GM11168 (cell line): Measurements from ENCODE around the gene ZNF862.

Source experiments
- in situ Hi-C: fragments of 300-500 bp; cut with MboI; formaldehyde crosslinking; loops from one replicate; pipeline ENCODE4 v1.12.0; 2022; ENCODE audit warnings: low sequenced_read_pairs; ENCODE audit not compliant: unreplicated experiment

Gene ZNF862

GRCh38 chr7:149862156-149862555 is 24.0 kb downstream of the ZNF862 start:
- in situ Hi-C loops = no loop called here

DNA sequence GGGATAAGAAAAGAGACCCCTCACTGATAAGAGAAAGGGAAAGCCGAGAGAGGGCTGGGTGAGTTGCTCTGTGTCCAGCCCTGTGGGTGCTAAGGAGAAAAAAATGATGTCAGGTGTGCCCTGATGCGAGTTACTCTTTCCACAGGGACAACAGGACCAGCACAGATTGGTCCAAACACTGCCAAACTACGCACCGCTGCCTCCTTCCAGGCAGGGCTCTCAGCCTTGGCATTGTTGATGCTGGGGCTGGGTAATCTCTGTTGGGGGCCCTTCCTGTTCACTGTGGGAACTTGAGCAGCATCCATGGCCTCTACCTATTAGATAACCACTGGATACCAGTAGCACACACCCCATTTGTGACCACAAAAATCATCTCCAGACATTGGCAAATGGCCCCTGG is 25.3 kb downstream of the ZNF862 start:
- in situ Hi-C loops = no loop called here

GRCh38 chr7:149864023-149864422 is 25.8 kb downstream of the ZNF862 start:
- in situ Hi-C loops = no loop called here

DNA sequence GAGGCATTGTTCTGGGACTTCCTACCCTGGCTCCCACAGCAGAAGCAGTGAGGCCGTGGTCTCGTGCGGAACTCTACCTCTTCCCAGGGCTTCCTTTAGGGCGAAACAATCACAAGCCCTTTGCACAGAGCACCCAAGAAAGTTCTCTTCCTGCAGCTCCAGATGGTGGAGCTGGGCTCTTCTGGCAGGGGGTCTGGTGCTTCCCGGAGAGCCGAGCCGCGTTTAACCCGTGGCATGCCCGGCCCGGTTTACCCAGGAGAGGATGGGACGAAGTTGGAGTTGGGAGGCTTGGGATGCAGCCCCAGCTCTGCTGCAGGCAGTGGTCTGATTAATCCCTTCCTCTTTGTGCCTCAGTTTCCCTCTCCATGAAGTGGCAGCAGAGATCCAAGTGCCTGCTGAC is 26.6 kb downstream of the ZNF862 start:
- in situ Hi-C loops = no loop called here

DNA sequence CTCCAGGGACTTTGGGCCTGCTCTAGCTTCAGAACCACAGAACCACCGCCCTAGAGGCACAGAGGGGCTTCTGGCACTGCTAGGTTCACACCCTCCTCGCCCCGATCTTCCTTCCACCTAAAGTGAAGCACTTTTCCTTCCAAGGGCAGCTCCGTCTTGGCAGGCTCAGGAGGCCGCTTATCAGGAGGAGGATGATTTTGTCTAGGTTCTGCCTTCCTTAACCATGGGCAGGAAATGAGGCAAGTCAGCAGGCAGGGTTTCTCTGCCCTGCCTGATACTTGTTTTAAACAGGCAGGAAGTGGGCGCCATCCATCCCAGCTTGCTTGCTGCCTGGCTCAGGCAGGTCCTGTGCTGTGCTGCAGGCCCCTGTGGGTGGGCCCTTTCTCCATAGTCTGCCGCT is 27.3 kb downstream of the ZNF862 start:
- in situ Hi-C loops = no loop called here

GRCh38 chr7:149866139-149866778 is 28.1 kb downstream of the ZNF862 start:
- in situ Hi-C loops = no loop called here

DNA sequence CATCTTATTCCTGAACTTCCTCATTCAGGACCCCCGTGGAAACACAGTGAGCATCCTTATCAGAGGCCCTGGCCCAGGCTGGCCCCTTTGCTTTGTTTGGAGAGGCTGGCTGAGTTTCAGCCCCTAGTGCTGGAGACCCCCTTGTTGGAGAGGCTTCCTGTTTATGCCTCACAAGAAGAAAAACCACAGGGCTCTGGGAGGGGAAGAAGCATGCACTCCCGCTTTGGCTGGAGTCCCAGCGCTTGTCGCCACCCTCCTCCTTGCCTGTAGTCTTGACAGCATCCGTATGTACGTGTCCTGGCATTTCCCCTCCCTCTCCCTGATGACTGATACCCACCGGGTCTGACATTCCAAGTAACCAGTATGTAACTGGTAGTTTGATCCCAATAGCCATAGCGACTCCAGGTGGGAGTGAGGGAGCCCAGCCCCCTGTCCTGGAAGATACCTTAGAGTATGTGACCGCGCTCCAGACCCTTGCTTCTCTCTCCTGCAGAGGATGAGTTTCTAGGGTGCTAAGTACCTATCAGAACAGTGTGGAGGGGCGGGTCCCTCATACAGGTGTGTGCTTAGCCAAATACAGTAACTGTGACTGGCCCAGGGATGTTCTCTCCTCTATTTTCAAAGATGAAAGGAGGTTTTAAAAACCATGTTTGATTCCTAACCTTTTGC is 28.7 kb downstream of the ZNF862 start:
- in situ Hi-C loops = no loop called here

DNA sequence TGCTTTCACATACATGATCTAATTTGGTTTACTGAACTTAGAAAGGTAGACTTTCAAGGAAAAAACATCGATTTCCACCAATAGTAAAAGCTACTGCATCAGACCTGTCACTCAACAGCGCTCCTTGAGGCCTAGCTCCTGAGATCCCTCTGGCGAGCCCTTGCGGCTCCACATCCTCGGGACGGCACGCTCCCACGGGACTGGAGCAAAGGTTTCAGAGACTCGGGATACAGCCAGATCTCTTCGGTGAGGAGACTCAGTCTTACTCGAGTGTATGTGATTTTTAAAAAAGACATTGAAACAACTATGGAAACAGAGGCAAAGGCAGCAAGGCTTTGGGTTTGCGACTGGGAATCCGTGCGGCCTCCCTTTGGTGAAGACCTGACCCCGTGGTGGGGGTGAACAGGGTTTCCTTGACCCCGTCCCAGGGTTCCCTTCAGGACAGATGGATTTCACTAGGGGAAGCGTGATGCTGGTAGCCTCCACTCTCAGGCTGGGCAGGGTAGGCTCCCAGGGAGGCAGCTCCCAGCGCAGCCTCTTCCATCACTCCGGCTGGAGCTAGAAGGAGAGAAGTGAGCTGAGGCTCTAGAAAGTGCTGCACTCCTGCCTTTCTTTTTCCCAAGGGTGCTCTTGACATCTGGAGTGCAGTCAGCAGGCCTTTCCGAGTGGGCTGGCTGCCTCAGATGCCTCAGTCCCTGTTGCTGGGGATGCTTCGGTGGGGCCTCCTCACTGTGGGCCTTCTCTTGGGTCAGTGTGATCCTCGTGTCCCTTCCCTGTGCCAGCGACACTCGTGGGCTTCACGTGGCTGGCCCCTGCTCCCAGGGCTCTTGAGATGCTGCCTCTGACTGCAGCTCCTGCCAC is 29.8 kb downstream of the ZNF862 start:
- in situ Hi-C loops = no loop called here

DNA sequence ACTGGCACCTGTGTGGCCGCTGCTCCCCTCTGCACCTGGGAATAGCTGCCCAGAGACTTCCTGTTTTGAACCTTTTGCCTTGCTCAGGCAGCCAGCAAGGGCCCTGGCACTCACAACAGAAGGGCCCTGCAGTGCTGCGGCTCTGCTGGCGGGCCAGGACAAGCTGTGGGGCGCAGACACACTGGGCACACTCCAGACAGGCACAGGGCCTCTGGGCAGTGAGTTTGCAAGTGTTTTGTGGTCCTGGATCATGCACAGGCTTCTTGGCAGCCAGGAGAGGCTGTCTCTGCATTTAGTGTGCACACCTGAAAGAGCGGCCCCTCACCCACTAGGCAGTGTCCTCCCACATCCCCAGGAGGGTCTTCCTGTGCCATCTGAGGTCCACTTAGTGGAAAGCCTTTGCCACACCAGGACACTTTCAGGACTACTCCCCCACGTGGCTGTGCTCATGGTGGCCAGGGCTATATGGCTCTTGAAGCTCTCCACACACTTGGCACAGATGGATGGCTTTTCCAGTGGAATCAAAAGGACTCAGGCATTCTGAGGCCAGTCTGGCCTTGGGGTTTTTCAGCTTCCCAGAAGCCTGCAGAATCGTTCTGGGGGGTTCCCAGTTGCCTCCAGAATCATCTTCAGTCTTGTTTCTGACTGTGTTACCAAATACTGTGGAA is 30.6 kb downstream of the ZNF862 start:
- in situ Hi-C loops = no loop called here

DNA sequence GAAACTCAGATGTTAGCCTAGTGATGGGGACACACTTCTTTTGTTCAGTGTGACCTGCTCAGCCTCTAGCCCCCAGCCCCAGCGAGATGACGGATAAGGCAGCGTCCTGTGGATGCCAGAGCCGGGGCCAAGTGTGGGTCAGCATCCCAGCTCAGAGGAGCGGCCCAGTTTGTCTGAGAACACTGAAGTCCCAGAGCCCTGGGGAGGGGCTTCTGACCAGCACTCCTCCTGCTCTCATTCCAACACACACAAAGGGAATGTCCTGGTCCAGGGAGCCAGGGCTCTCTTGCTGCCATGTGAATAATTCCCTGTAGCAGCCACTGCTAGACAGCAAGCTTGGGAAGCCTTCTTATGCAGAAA is 31.1 kb downstream of the ZNF862 start:
- in situ Hi-C loops = no loop called here

DNA sequence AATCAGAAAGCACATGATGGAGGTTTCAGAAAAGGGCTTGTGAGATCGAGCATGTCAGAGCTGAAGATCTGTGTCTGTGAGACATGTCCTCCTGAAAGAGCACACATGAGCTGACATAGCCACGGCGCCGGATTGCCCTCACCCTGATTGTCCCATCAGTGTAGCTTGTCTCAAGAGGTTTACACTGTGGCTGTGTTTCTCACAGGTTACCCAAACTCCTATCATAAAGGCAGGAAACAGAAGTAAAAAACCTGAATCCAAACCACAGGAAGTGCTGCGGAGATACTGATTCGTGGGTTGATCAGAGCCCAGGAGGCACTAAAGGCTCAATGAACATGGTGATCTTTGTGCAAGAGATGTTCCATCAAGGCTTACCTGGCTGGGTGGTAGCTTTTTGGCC is 31.7 kb downstream of the ZNF862 start:
- in situ Hi-C loops = no loop called here

GRCh38 chr7:149870274-149870673 is 32.1 kb downstream of the ZNF862 start:
- in situ Hi-C loops = no loop called here

- in situ Hi-C loops = no loop called here
Measured at GRCh38 chr7:149870701-149871483, 32.7 kb downstream of the ZNF862 start.

DNA sequence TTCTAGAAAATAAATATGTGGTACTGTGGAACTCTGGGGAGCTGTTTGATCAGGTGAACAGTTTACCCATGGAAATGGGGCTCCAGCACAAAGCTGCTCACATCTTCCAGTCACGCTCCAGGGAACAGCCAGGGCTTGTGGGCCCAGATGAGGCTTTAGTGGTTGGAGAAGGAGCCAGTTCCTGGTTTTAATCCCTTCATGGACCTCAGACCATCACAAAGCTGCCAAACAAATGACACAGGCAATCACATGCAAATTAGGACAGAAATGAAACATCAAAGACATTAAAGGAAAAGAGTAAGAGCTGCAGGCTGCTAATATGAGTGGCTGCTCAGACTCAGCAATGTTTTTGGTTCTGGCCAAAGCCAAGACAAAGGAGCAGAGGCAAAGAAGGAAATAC is 33.4 kb downstream of the ZNF862 start:
- in situ Hi-C loops = no loop called here

DNA sequence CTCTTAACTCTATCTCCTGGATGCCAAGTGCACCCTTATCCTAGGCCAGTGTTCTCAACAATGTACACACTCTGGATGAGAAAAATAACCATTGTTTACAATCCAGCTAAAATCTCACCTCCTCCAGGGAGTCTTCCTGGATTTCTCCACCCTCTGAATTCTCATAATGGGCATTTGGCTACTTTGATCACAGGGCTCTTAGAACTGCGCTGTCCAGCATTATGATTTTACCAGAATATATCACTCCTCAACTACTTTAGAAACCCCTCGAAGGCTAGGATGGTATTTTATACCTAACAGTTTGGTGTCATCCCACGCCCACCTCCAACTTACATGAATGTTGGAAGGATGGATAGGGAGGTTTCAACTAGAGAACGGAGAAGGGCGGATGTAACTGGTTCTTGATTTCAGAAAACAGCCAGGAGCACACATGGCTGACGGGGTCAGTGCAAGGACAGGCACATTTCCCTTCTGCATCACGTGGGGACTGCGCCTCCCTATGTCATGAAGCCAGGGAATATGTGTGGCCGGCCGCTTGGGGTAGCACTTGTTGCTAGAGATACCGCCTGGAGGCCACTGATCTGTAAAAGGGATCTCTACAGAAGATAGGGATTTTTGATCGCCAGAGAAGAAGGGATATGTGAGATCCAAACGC is 34.4 kb downstream of the ZNF862 start:
- in situ Hi-C loops = no loop called here

GRCh38 chr7:149873074-149873969 is 35.1 kb downstream of the ZNF862 start, which contains the start of gene ATP6V0E2:
Gene ATP6V0E2, plus strand, starts transcription at chr7:149873969. Its CDS starts 97 bp downstream, at chr7:149874066.
- in situ Hi-C loops = no loop called here

DNA sequence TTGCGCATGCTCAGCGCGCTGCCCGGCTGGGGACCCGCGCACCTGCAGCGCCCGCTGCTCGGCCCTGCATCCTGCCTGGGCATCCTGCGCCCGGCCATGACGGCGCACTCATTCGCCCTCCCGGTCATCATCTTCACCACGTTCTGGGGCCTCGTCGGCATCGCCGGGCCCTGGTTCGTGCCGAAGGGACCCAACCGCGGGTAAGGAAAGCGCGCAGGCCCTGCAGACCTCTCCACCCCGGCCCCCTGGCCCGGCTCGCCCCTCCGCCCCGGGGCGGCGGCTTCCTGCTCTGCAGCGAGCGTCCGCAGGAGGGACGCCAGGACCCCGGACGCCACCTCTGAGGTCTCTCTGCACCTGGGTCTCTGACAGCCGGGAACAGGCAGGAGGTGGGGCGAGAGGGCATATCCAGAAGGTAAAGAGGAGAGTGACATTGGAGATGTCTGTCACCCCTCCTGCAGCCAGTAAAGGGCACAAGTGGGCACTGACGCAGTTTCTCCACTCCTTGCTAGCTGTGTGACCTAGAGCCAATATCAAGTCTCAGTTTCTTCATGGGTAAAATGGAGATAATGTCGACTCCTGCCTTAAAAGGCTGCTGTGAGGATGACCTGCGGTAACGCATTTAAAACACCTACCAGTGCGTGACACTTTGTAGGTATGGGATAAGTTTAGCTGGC is 35.9 kb downstream of the ZNF862 start:
- in situ Hi-C loops = no loop called here

- in situ Hi-C loops = no loop called here
Measured at GRCh38 chr7:149874644-149875028, 36.5 kb downstream of the ZNF862 start.
